HG03575 (cell line): ENCODE measurements around the gene TMEM61.

ENCODE experiments used
- ATAC-seq: cut with Tn5 transposase; IDR thresholded peaks from one replicate; pipeline ENCODE4 v1.9.1; 2021; ENCODE audit not compliant: unreplicated experiment, insufficient number of reproducible peaks, low FRiP score; ENCODE audit errors: extremely low read depth

Gene TMEM61

DNA sequence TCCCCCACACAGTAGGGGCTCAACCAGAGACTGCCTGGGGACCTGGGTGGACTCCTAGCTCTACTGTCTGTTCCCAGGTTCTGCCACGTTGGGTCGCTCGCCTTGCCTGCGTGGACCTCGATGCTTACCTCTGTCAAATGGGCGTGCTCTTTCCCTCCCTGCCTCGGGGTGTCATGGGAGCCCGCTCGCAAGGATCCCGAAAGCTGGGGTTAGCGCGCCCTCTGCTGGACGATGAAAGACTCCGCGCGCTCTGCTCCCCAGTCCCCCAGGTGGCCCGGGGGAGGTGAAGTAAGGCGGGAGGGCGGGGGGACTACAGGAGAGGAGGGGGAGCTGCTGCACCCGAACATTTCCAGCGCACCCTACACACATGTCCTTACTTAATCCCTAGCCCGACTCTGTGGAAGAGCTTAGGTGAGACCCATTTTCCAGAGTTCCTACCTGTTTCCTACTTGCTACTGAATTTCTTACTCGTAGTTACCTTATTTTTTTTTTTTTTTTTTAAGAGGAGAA is 16.0 kb downstream of the TMEM61 start:
- no peak for ATAC-seq

DNA sequence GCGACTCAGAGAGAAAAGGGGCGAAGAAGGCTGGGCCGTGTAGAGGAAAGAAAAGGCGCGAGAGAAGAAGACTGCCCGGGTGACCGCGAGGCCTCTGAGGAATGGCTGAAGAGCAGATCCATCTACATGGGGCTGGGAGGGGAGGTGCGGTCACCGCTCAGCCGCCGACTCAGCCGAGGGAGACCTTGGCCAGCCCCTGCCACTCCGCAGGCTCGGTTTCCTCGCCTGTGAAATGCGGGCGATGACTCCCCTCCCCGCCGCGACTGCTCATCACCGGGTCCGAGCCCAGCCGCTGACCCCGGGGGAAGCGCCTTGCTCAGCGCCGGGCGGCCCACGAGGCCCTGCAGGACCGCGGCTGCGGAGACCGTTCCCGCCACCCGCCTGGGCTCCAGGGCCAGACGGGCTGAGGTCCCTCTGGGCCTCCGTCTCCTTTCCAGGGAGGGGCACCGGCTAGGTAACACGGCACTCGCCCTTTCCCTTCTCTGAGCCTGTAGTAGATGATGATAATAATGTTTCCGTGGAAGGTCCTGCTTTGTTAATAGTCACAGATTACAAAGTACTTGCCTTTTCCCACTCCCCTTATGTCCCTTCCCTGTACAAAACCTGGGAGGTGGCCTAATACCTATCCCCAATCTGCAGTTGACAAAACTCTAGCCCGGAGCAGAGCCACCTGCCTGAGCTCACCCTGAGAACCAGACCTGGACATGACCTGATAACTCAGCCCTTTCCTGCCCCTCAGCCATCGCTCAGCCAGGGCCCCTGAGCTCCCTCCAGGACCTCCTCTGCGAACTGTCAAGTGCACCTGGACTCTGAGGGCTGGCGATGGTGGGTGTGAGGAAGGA is 16.7 kb downstream of the TMEM61 start:
- no peak for ATAC-seq

DNA sequence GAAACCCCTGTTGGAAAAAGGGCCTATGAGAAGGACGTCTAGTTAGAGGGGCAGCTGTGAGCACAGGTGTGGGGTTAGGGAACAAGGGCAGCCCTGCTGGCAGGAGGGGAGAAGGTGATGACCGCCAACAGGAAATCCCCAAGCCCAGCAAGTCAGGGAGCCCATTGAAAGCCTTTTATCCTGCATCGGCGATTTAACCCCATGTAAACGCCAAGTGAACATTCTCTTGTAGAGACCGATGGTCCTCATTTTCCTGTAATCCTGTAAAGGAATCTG is 17.2 kb downstream of the TMEM61 start:
- ATAC-seq, result no peak

DNA sequence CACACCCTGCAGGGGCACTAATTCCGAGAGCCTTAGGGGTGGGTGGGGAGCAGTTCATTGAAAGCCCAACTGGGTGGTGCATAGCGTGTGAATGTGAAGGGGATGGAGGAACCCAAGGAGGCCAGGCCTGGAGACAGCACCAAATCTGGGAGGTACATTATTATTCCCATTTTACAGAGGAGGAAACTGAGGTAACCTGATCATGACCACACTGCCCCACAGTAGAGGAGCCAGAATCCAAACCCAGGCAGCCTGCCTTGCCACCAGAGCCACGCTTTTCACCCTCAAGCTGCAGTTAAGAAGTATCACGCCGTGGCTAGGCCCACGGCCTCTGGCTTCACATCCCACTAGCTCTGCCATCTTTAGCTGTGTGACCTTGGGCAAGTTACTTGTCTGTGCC is 17.7 kb downstream of the TMEM61 start:
- no peak for ATAC-seq

DNA sequence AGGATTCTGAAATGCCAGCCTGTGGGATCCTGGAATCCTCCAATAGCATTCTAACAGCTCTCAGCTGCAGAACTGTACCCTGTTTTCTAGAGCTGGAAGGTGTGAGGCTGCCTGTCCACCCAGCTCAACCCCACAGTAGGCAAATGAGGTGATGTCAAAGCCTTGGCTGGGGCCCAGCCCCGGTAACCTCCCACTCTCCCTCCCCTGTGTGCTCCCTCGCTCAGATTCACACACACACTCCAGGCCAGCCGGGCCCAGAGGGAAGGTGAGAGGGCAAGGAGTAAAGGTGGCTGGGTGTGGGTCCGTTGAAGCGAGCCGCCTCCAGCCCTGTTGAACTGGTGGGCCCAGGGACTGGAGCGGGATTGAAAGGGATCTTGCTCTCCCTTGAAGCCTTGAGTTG is 18.2 kb downstream of the TMEM61 start, which contains the start of gene BSND:
TSS of gene BSND (plus strand) at position 257 of the 400 bp plus-strand sequence. CDS start 254 bp downstream, outside the sequence.
- ATAC-seq, result no peak

DNA sequence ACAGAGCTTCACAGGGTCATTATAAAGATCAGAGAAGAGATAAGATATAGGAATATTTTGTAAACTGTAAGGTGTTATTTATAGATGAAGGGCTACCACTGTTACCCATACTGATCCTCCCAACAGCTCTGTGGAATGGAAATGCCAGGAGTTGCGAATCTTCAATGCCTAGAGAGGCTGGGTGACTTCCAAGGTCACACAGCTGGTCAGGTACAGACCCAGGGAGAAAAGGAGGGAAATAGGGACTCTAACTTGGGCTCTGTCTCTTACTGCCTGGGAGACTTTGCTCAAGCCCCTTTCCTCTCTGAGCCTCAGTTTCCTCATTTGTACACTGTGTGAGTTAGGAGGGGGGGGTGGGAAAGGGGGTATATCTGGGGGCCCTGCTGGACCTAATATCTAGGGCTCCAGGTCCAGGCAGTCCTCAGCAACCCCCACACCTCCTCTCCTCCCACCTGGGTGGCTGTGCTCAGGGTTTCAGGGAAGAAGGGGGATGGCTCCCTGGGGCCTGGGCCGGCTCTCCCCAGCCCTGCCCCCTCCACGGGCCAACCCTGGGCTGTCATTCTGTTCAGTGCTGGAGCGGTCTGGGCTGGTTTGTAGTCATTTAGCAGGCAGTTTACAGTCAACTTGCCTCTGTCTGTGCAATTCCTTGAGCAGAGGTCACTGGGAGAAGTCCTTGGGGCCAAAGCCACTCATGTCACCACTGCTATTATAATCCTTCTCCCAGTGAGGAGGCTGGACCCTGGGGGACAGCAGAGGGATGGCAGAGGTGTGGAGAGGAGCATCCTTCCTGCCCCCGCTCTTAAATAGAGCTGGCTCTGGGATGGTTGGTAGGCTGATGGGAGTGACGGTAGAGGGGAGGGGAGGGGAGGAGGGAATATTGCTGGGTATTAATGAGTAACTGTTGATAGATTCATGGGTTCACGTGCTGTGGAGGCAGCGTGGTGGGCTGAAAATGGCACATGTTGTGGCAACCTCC is 20.0 kb downstream of the TMEM61 start:
- no peak for ATAC-seq

DNA sequence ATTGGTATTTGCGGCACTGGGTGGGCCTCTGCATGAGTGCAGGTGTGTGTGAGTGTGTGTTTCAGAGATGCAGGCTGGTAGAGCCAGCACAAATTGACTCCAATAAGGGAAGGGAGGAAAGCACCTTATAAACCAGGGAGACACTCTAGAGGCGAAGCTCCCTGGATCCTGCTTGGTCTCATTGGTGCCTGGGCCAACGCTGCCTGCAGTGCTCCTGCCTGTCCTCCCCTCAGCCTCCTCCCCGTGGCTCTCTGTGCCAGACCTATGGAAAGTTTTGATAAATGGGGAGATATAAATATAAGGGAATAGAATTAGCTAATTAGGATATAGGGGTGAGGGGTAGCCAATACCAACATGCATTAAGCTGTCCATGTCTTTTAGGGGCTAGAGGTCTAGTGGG is 20.9 kb downstream of the TMEM61 start:
- no peak for ATAC-seq

DNA sequence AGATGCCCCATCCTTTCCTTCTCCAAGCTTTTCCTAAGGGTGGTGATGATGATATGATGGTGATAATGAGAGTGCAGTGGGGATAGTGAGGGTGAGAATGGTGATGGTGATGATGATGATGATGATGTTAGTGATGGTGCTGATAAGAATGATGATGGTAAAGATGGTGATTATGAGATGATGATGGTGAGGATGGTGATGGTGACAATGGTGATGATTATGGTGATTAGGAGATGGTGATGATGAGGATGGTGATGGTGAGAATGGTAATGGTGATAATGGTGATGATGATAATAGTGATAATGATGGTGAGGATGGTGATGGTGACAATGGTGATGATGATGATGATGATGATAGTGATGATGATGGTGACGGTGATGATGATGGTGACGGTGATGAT is 22.3 kb downstream of the TMEM61 start:
- no peak for ATAC-seq

DNA sequence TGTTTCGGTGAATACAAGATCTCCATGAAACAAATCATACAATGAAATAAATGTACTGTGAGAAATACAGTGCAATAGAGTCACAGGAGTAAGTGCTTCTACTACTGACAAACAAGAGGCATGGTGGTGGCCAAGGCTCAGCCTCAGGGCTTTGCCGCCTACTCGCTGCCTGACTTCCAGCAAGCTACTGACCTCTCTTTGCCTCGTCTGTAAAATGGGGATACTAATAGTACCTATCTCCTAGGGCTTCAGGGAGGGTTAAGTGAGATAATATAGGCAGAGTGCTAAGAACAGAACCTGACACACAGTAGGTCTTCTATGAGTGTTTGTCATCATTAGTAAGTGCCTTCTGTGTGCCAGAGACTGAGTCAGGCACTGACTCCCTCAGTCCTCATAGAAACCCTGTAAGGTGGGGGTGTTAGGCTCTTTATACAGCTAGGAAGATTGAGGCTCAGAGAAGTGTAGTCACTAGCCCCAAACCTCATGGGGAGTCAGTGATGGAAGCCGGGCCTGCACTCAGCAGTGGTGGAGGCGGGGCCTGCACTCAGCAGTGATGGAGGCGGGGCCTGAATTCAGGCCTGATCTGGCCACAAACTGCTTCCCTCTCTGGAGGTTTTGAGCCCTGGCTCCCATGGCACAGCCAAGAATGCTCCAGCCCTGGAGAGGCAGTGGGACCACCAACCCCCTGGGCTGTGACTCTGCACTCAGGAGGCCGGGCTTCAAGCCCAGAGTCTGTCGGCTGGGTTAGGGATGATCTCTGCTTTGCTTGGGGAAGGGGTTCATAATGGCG is 25.1 kb downstream of the TMEM61 start:
- ATAC-seq, result no peak

DNA sequence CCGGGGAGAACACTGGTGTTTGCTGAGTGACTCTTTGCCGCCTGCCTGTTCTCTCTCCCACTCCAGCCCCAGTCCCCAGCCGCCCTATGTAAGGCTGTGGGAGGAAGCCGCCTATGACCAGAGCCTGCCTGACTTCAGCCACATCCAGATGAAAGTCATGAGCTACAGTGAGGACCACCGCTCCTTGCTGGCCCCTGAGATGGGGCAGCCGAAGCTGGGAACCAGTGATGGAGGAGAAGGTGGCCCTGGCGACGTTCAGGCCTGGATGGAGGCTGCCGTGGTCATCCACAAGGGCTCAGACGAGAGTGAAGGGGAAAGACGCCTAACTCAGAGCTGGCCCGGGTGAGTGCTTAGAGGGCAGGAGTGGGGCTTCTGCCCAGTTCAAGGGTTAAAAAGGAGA is 26.5 kb downstream of the TMEM61 start:
- ATAC-seq, result no peak

DNA sequence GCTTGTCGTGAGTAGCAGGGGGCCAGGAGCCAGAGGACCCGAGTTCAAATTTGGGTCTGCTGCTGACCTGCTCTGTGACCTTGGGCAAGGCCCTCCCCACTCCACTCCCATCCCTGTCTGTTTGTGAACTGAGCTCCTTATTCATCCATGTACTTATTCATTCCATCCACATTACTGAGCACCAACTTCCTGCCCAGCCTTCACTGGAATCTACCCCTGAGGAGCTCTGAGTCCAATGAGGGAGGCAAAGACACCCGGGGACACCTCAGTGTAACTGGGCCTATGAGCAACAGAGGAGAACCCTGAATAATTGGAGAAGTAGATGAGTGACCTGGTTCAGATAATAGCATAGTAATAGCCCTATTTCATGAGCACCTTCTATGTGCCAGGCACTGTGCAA is 27.2 kb downstream of the TMEM61 start:
- ATAC-seq, result no peak

DNA sequence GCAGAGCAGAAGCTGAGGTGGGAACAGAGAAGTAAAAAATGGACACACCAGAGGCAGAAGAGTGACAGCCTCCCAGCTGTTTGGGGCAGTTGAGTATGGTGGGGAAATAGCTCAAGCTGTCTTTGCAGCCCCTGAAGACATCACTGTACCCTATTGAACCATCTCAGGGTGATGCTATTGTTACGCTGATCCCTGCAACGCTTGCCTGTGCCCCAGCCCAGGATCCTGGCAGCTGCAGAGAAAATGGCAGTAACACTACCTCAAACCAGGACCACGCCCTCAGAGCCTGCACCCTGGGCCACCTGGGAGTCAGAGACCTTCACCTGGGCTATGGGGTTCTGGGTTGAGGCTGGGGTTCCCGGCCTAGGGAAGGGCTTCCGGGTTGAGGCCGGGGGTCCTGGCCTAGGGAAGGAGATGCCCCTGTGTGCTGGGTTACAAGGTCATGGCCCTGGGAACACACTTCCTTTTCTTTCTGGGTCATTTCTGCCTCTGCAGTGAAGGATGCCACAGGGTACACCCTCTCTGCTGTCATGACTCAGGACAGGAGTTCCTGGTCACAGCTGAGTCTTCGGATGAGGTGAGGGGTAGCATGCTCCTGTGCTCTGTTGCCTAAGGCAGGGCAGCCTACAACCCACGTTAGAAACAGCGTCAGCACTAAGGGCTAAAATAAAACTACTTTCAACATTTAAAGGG is 29.9 kb downstream of the TMEM61 start:
- no peak for ATAC-seq

DNA sequence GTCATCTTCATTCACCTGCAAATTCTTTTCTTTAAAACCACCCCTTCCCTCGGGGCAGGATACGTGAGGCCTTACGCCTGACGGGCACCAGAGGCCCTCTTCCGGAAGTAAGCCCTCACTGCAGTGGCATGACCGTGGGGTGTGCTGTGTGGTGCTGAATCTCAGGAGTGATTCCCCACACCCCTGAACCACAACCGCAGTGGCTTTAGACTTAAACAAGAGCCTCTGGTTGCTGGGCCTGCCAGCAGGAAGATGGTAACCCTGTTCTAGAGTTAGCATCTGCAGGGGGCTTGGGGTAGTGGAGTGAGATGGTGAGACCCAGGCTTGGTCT is 30.4 kb downstream of the TMEM61 start:
- no peak for ATAC-seq

DNA sequence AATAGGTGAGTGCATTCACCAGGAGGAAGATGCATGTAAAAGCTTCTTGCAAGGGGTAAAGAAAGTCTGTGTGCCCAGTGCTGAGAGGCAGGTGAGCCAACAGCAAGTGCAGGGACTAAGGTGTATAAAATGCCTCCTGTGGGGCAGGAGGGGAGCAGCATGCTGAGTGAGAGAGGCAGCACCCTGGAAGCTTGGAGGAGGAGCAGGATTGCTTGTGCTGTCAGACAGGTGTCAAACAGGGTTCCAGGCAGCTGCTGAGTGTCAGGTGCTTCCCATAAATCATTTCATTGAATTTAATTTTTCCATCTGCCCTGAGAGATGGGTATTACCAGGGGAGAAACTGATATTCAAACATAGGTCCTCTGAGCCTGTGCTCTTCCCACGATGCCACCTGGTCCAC is 32.2 kb downstream of the TMEM61 start:
- ATAC-seq, result no peak

DNA sequence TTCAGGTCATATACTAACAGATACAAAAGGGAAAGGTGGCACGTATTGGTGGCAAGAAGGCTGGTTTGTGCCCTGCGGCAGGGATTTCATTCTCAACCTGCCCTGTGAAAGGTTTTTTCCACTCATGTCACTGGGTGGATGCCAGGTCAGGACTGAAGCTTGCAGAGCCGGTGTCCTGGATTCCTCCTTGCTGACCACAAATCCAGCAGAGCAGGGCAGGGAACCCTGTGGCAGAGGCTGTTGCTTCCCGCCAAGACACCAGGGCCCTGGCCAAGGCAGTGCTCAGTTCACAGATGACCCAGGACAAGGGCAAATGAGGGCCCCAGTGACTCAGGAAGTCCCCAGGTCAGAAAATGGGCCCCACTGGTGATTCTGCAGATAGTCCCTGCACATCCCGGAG is 34.7 kb downstream of the TMEM61 start:
- no peak for ATAC-seq

DNA sequence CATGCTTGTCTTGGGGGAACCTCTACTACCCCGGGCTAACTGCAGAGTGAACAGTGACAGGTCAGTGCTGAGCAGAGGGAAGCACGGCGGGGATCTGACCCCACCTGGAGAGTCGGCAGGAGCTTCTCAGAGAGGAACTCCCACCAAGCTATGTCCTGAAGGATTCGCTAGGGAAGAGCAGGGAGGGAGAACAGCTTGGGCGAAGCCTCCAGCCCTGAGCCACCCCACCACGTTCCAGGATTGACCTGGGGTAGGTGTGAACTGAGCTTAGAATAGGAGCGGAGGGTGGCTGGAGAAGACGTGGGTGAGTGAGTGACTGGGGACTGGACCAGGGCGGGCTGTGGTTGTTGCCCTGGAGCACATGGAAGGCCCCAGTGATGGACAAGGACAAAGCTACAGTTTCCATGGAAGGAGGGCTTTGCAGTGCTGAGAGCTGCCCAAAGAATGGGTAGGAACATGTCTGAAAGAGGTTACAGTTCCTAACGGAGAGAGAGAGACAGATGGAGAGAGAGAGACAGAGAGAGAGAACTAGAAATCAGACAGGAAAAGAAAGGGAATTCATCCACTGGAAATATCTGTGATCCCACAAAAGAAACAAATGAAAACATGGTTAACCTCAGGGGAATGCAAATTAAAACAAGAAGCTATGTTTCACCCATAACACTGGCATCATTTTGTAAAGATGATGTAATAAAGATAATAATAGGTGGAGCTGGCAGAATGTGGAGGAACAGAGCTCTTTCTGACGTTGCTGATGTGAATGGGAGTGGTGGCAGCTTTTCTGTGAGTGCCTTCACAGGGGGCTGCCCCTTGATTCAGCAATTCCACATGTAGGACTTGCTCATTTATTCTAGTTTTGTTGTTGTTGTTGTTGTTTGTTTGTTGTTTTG is 35.5 kb downstream of the TMEM61 start:
- ATAC-seq, result no peak

DNA sequence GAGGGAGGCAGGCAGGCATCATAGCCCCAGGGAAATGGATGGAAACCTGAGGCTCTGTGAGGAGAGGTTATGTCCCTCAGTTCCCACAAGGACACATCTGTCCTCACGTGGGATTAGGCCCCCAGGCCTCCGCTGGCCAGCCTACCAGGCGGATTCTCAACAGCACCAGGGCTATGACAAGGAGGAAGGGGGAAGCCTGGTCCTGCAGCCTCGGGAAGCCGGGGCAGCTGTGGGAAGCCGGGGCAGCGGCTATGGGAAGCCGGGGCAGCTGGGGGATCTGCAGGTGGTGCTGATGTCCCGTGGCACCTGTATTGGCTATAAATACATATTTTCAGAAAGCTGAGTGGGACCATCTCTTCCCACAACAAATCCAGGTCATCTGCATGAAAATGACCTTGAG is 38.0 kb downstream of the TMEM61 start:
- ATAC-seq, result no peak
